GM08714 (cell line): ENCODE measurements around the gene FOXR1.
"Not testable (repeated sequence)": the region's sequence is repeated elsewhere in the genome, so short reads cannot be mapped to it uniquely, and the experiment has no call there.

Experiments used
- H3K4me3 ChIP-seq: fragments of 200-500 bp; sonication (Bioruptor generic); 2 replicates; pipeline ENCODE4 v1.5.1; 2014; ENCODE audit warnings: mild to moderate bottlenecking, low read length, inconsistent platforms
- ZNF274 ChIP-seq: IDR thresholded peaks from 2 replicates; pipeline ENCODE4 v1.6.1; 2012; ENCODE audit warnings: mild to moderate bottlenecking, low read depth, low read length

Gene FOXR1

DNA sequence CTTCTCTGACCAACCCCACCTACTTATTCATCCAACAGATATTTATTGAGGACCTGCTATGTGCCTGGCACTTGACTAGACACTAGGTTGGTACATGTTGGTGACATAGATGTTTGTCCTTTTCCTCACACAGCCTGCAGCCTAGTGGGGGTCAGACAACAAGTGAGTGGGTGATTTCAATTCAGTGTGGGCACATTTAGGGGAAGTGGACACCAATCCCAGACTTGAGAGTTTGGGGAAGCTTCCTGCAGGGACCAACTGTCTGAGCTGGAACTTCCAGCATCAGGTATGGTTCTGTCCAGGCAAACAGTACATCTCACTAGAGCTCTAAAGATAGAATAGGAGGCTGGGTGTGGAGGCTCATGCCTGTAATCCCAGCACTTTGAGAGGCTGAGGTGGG, 40.0 kb upstream of the FOXR1 start:
- no peak for TF ChIP-seq ZNF274
- no peak overlapping the region for H3K4me3 ChIP-seq

GRCh38 chr11:118933486-118933885, 38.1 kb upstream of the FOXR1 start:
- TF ChIP-seq ZNF274 = no peak
- no peak overlapping the region for H3K4me3 ChIP-seq

GRCh38 chr11:118935376-118935775, 36.2 kb upstream of the FOXR1 start:
- no peak overlapping the region for H3K4me3 ChIP-seq
- TF ChIP-seq ZNF274 = no peak

- no peak overlapping the region for H3K4me3 ChIP-seq
- no peak for TF ChIP-seq ZNF274
Observed at GRCh38 chr11:118938491-118939403, 32.8 kb upstream of the FOXR1 start.

GRCh38 chr11:118939404-118939915, 32.1 kb upstream of the FOXR1 start:
- TF ChIP-seq ZNF274 = no peak
- H3K4me3 ChIP-seq = no peak overlapping the region

GRCh38 chr11:118939953-118940598, 31.5 kb upstream of the FOXR1 start:
- H3K4me3 ChIP-seq = no peak overlapping the region
- TF ChIP-seq ZNF274 = no peak

- TF ChIP-seq ZNF274 = no peak
- H3K4me3 ChIP-seq = no peak overlapping the region
Observed at GRCh38 chr11:118947091-118947490, 24.5 kb upstream of the FOXR1 start.

DNA sequence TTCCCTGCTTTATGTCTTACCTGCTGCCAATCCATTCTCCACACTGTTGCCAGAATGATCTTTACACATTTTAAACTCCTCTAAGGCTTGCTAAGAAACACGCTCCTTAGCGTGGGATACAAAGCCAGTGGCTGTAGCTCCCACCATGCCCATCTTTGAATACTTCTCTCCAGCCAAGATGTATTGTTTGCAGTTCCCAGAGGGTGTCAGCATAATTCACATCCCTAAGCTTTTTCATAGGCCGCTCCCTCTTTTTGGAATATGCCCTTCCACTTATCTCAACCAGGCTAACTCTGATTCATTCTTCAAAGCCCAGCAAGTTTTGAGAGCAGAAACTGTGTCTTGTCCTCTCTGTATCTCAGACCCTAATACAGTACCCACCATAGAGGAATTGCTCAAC, 23.6 kb upstream of the FOXR1 start:
- TF ChIP-seq ZNF274 = no peak
- no peak overlapping the region for H3K4me3 ChIP-seq

DNA sequence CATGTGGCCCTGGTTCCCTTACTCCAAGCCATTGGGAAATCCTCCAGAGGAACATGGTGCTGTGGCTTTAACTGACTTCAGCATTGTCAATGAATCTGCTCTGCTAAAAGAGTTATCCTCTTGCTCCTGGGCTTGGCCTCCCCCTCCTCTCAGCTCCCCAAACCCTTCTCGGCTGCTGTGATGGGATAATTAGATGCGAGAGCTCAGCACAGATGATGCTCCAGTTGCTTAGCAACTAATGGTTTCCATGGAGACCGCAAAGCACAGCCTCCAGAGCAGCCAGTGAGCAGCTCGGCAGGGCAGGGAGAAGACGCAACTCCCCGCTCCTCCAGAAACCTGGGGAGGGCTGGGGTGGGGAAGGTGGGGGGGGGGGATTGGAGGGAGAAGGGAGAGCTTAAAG, 18.3 kb upstream of the FOXR1 start:
- H3K4me3 ChIP-seq = no peak overlapping the region
- TF ChIP-seq ZNF274 = no peak

- H3K4me3 ChIP-seq = not testable (repeated sequence)
Observed at GRCh38 chr11:118953976-118954375, 17.6 kb upstream of the FOXR1 start.

DNA sequence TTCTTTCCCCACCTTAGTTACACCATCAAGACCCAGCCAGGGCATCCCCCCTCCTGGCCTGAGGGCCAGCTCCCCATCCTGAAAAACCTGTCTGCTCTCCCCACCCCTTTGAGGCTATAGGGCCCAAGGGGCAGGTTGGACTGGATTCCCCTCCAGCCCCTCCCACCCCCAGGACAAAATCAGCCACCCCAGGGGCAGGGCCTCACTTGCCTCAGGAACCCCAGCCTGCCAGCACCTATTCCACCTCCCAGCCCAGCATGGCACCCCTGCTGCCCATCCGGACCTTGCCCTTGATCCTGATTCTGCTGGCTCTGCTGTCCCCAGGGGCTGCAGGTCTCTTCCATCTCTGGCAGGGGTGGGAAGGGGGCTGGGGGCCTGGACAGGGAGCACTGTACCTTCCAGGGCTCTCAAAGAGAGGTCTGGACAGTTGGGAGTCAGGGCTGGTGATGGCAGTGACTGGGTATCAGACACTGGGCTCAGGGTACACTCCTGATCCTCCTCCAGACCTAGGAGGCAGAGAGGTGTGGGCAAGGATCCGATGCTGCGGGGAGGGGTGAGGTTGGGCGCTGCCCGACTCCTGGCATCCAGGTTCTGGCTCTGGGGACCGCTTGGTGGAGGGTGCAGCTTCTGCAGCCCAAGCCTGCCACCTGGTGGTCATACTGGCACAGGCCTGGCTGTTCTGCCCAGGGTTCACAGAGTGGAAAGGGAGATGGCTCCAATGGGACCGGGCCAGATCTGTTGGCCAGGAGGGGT, 15.3 kb upstream of the FOXR1 start, which contains the start of gene UPK2:
TSS of gene UPK2 (plus strand) at position 205 of the 753 bp plus-strand sequence. CDS start at position 258, 53 bp downstream.
- TF ChIP-seq ZNF274 = no peak

GRCh38 chr11:118956847-118957469, 14.6 kb upstream of the FOXR1 start:
- no peak overlapping the region for H3K4me3 ChIP-seq
- TF ChIP-seq ZNF274 = no peak

More for the DNA sequence above, 15.3 kb upstream of the FOXR1 start, which contains the start of gene UPK2:
- H3K4me3 ChIP-seq = no peak within 1 kb of the TSS

- H3K4me3 ChIP-seq = no peak overlapping the region
- no peak for TF ChIP-seq ZNF274
Observed at GRCh38 chr11:118957549-118957948, 14.0 kb upstream of the FOXR1 start.

DNA sequence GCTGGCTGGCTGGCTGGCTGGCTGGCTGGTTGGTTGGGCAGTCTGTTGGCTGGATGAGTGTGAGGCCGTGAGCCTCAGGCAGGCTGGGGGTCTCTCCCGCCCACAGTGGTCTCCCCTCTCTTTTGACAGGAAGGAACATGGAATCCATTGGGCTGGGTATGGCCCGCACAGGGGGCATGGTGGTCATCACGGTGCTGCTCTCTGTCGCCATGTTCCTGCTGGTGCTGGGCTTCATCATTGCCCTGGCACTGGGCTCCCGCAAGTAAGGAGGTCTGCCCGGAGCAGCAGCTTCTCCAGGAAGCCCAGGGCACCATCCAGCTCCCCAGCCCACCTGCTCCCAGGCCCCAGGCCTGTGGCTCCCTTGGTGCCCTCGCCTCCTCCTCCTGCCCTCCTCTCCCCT, 13.6 kb upstream of the FOXR1 start:
- no peak for TF ChIP-seq ZNF274
- H3K4me3 ChIP-seq = no peak overlapping the region

DNA sequence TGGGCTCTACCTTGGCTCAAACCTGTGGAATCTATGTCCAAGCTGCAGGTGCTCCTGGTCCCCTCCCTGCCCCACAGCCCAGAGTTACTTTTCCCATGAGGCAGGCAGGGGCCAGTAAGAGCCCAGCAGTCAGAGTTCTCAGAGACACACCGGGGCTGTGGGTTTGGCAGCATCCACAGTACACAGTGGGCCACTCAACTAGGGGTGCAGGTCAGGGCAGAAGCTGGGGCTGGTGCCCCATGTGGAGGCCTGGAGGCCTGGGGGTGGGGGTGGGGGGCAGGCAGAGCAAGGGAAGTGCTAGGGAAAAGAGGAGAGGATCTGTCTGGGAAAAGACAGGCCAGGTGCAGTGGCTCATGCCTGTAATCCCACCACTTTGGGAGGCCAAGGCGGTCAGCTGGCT, 13.0 kb upstream of the FOXR1 start:
- no peak for TF ChIP-seq ZNF274
- no peak overlapping the region for H3K4me3 ChIP-seq
